ENCODE data around the gene ARID1B. TPM values are rescaled to one million over a fixed set of nuclear protein-coding genes. Genes with fewer than 3 reads are reported as not detected.

ARID1B gene
- total and polyA plus RNA-seq, 2 experiments from 2014 or later: 41.9 to 72.7 TPM

GRCh38 chr6:157248264-157248663 is 471.1 kb downstream of the ARID1B start:
- Histone ChIP-seq H3K27ac (no peak overlapping the region), H3K4me3 (no peak overlapping the region), H3K27me3 (no peaks in the 10 kb centered on the region), H3K4me1 (ENCODE audit: low read depth) (no peaks in the 10 kb centered on the region), H3K36me3 (no peaks in the 10 kb centered on the region), H3K9me3 (ENCODE audit: low read depth) (no peaks in the 10 kb centered on the region)
- no peak for DNase-seq (ENCODE audit: low read depth in 1 of 2, low spot score in 1 of 2)
- TF ChIP-seq CTCF (IDR thresholded peaks at IDR 0.05; ENCODE audit: low read depth, low read length): no peak

- Histone ChIP-seq H3K36me3 (no peaks in the 10 kb centered on the region), H3K4me1 (ENCODE audit: low read depth) (no peaks in the 10 kb centered on the region), H3K27ac (no peak overlapping the region), H3K9me3 (ENCODE audit: low read depth) (no peaks in the 10 kb centered on the region), H3K4me3 (no peak overlapping the region), H3K27me3 (no peaks in the 10 kb centered on the region)
- DNase-seq (ENCODE audit: low read depth in 1 of 2, low spot score in 1 of 2): no peak
- TF ChIP-seq CTCF (IDR thresholded peaks at IDR 0.05; ENCODE audit: low read depth, low read length): no peak
Observed at GRCh38 chr6:157249826-157250225, 472.6 kb downstream of the ARID1B start.

GRCh38 chr6:157251586-157252247 is 474.5 kb downstream of the ARID1B start:
- no peaks in the 10 kb centered on the region for H3K4me1 ChIP-seq (ENCODE audit: low read depth)
- H3K36me3 ChIP-seq: no peaks in the 10 kb centered on the region
- no peak for TF ChIP-seq CTCF (IDR thresholded peaks at IDR 0.05; ENCODE audit: low read depth, low read length)
- H3K9me3 ChIP-seq (ENCODE audit: low read depth): no peaks in the 10 kb centered on the region
- H3K4me3 ChIP-seq: no peak overlapping the region
- no peaks in the 10 kb centered on the region for H3K27me3 ChIP-seq
- H3K27ac ChIP-seq: no peak overlapping the region
- DNase-seq (ENCODE audit: low read depth in 1 of 2, low spot score in 1 of 2): no peak

- no peaks in the 10 kb centered on the region for H3K9me3 ChIP-seq (ENCODE audit: low read depth)
- H3K36me3 ChIP-seq: no peaks in the 10 kb centered on the region
- no peak overlapping the region for H3K27ac ChIP-seq
- H3K27me3 ChIP-seq: no peaks in the 10 kb centered on the region
- no peak for DNase-seq (ENCODE audit: low read depth in 1 of 2, low spot score in 1 of 2)
- no peak overlapping the region for H3K4me3 ChIP-seq
- no peaks in the 10 kb centered on the region for H3K4me1 ChIP-seq (ENCODE audit: low read depth)
- TF ChIP-seq CTCF (IDR thresholded peaks at IDR 0.05; ENCODE audit: low read depth, low read length): no peak
Observed at GRCh38 chr6:157253017-157253416, 475.8 kb downstream of the ARID1B start.

GRCh38 chr6:157253699-157254098 is 476.5 kb downstream of the ARID1B start:
- DNase-seq (ENCODE audit: low read depth in 1 of 2, low spot score in 1 of 2): no peak
- Histone ChIP-seq H3K9me3 (ENCODE audit: low read depth) (no peaks in the 10 kb centered on the region), H3K36me3 (no peaks in the 10 kb centered on the region), H3K4me3 (no peak overlapping the region), H3K27ac (no peak overlapping the region), H3K4me1 (ENCODE audit: low read depth) (no peaks in the 10 kb centered on the region), H3K27me3 (no peaks in the 10 kb centered on the region)
- TF ChIP-seq CTCF (IDR thresholded peaks at IDR 0.05; ENCODE audit: low read depth, low read length): no peak
